Transverse colon (tissue), 4 donors: Measurements from ENCODE around the gene SMG5. TPM values are rescaled to one million over a fixed set of nuclear protein-coding genes. Genes with fewer than 3 reads are reported as not detected.

ENCODE experiments used
- DNase-seq: peaks from one replicate; pipeline ENCODE4 v3.0.0-alpha.2; 2019
- H3K27ac ChIP-seq, 4 donors: fragments of 200-600 bp; sonication (generic); 2 replicates each; pipeline ENCODE4 v1.5.1; 2016 to 2018; ENCODE audit warnings: inconsistent platforms in 4 of 4
- H3K27me3 ChIP-seq: fragments of 200-600 bp; sonication (generic); 2 replicates; pipeline ENCODE4 v1.5.1; 2017; ENCODE audit warnings: inconsistent platforms
- H3K36me3 ChIP-seq, 4 donors: fragments of 200-600 bp; sonication (generic); 2 replicates each; pipeline ENCODE4 v1.5.1; 2017 to 2019; ENCODE audit warnings: inconsistent platforms in 4 of 4
- H3K4me1 ChIP-seq, 4 donors: fragments of 200-600 bp; sonication (generic); 2 replicates each; pipeline ENCODE4 v1.5.1; 2017 to 2020; ENCODE audit warnings: inconsistent platforms in 4 of 4
- H3K4me3 ChIP-seq, 4 donors: fragments of 200-600 bp; sonication (generic); 1 replicate in 1 of 4; 2 replicates in 3 of 4; pipeline versions ENCODE4 v1.5.1 to v1.6.1; 2017 to 2019; ENCODE audit warnings: inconsistent platforms in 4 of 4
- H3K9me3 ChIP-seq, 2 donors: fragments of 200-600 bp; sonication (generic); 2 replicates each; pipeline ENCODE4 v1.5.1; 2017 to 2019; ENCODE audit warnings: inconsistent platforms in 2 of 2
- EP300 ChIP-seq: sonication (generic); formaldehyde crosslinking; IDR thresholded peaks from one replicate; pipeline ENCODE4 v1.6.1; 2017; ENCODE audit warnings: antibody characterized with exemption, low read depth
- POLR2A ChIP-seq: fragments of 450-650 bp; IDR thresholded peaks from one replicate; pipeline ENCODE4 v1.6.1; 2016; ENCODE audit warnings: antibody characterized with exemption, mild to moderate bottlenecking, moderate library complexity
- POLR2AphosphoS5 ChIP-seq, 3 donors: sonication (generic); formaldehyde crosslinking; IDR thresholded peaks; one replicate each; pipeline ENCODE4 v1.6.1; 2016; ENCODE audit warnings: antibody characterized with exemption in 3 of 3
- WGBS, 2 donors: methylation state at CpG; one replicate each; pipeline ENCODE4 v1.1.5; 2018; ENCODE audit warnings: low coverage in 1 of 2; 5-methylcytosine and 5-hydroxymethylcytosine counted together
- in situ Hi-C, 4 donors: fragments of 200-750 bp; cut with MboI; loops; one replicate each; pipeline versions ENCODE4 v1.15.0 to v1.15.1; 2017; ENCODE audit warnings: low sequenced_read_pairs in 3 of 4, low pct_ligation_motif_present in 1 of 4, low pct_unique_long_range_greater_than_20kb in 1 of 4
- intact Hi-C: fragments of 100-400 bp; cut with DNase I; formaldehyde crosslinking; loops from one replicate; pipeline ENCODE4 v1.15.1; 2023; ENCODE audit warnings: low total_unique reads
- total RNA-seq, 4 donors: library from RNA; depleted of rRNA; stranded (reverse); fragments of >200 nt; gene quantifications; one replicate each; pipeline ENCODE4 v1.1.0, GENCODE V29; 2016
- TF ChIP-seq, protein P1 (sequence below), 5 experiments: fragments of 200-600 bp in 3 of 5; fragments of 450-650 bp in 2 of 5; sonication (generic) in 3 of 5; IDR thresholded peaks; 1 replicate in 2 of 5; 2 replicates in 3 of 5; pipeline ENCODE4 v1.5.1; 2016 to 2017; ENCODE audit warnings: antibody characterized with exemption in 5 of 5, inconsistent platforms in 3 of 5, mild to moderate bottlenecking in 2 of 5, moderate library complexity in 1 of 5

The SMG5 gene
- total RNA-seq, 4 donors from 2014 or later, result 72.1 to 134 (median 102) TPM

GRCh38 chr1:156253634-156254033, 29.0 kb downstream of the SMG5 start:
- intact Hi-C loops, result no loop called here
- 94% methylated on average over 3 of the region's 3 CpGs; no CpG with 5 or more reads in 1 of the 2 donors for WGBS, 2 donors
- Histone ChIP-seq H3K27me3 (no peaks in the 10 kb centered on the region), H3K9me3 (no peaks in the 10 kb centered on the region), H3K27ac (no peak overlapping the region), H3K4me3 (no peak overlapping the region), H3K4me1 (no peaks in the 10 kb centered on the region), H3K36me3 (peaks cover 0 to 61% (median 30%) of the 10 kb centered on the region in 4 donors)
- in situ Hi-C loops, result no loop called here
- no peak for DNase-seq
- no peak for TF ChIP-seq POLR2AphosphoS5 (IDR thresholded peaks at IDR 0.05)

DNA sequence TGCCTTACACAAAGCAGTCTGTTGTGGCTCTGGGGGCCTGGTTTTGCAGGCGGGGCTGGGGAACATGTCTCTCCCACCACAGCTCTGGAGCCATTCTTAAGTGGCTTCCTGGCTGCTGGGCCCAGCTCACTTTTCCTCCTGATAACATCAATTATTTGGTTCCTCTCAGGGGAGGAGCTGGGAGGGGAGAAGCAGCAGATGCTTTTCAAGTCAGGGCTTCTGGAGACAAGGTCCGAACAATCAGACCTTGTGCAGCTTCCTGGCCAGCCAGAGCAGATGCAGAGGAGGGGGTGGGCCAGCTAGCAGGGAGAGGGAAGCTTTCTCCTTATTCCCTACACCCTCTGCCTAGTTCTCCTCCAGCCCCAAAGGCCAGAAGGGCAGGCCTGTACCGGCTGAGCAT, 31.1 kb downstream of the SMG5 start:
- no peak overlapping the region for H3K4me3 ChIP-seq
- in situ Hi-C loops (no loop called here), intact Hi-C loops (no loop called here)
- peaks cover 7% of the 10 kb centered on the region for H3K27me3 ChIP-seq
- no peak overlapping the region for H3K27ac ChIP-seq
- no peaks in the 10 kb centered on the region for H3K9me3 ChIP-seq
- no peak for DNase-seq
- TF ChIP-seq POLR2A (no peak), POLR2AphosphoS5 (IDR thresholded peaks at IDR 0.05) (no peak), EP300 (no peak)
- TF ChIP-seq, protein P1, sequence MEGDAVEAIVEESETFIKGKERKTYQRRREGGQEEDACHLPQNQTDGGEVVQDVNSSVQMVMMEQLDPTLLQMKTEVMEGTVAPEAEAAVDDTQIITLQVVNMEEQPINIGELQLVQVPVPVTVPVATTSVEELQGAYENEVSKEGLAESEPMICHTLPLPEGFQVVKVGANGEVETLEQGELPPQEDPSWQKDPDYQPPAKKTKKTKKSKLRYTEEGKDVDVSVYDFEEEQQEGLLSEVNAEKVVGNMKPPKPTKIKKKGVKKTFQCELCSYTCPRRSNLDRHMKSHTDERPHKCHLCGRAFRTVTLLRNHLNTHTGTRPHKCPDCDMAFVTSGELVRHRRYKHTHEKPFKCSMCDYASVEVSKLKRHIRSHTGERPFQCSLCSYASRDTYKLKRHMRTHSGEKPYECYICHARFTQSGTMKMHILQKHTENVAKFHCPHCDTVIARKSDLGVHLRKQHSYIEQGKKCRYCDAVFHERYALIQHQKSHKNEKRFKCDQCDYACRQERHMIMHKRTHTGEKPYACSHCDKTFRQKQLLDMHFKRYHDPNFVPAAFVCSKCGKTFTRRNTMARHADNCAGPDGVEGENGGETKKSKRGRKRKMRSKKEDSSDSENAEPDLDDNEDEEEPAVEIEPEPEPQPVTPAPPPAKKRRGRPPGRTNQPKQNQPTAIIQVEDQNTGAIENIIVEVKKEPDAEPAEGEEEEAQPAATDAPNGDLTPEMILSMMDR (IDR thresholded peaks at IDR 0.05), result no peak
- WGBS, 2 donors, result 59% methylated on average over 3 of the region's 3 CpGs; no CpG with 5 or more reads in 1 of the 2 donors
- peaks cover 0 to 14% (median 6%) of the 10 kb centered on the region in 4 donors for H3K4me1 ChIP-seq
- peaks cover 0 to 45% (median 22%) of the 10 kb centered on the region in 4 donors for H3K36me3 ChIP-seq

- in situ Hi-C loops (no loop called here), intact Hi-C loops (no loop called here)
- TF ChIP-seq EP300 (no peak), POLR2AphosphoS5 (IDR thresholded peaks at IDR 0.05) (no peak), POLR2A (no peak)
- TF ChIP-seq, protein P1 (IDR thresholded peaks at IDR 0.05), result no peak
- Histone ChIP-seq H3K27ac (no peak overlapping the region), H3K27me3 (peaks cover 26% of the 10 kb centered on the region), H3K36me3 (peaks cover 0 to 38% (median 19%) of the 10 kb centered on the region in 4 donors), H3K9me3 (no peaks in the 10 kb centered on the region), H3K4me1 (peaks cover 10 to 24% (median 21%) of the 10 kb centered on the region in 4 donors), H3K4me3 (no peak overlapping the region)
- 92% methylated on average over 5 of the region's 5 CpGs; no CpG with 5 or more reads in 1 of the 2 donors for WGBS, 2 donors
- DNase-seq, result no peak
Observed at GRCh38 chr1:156249593-156249992, 33.0 kb downstream of the SMG5 start.

GRCh38 chr1:156248323-156248683, 34.3 kb downstream of the SMG5 start:
- Histone ChIP-seq H3K9me3 (no peaks in the 10 kb centered on the region), H3K27ac (no peak overlapping the region), H3K36me3 (peaks cover 0 to 31% (median 14%) of the 10 kb centered on the region in 4 donors), H3K27me3 (peaks cover 32% of the 10 kb centered on the region), H3K4me1 (peaks cover 10 to 24% (median 21%) of the 10 kb centered on the region in 4 donors), H3K4me3 (no peak overlapping the region)
- 79% methylated on average over 4 of the region's 4 CpGs; no CpG with 5 or more reads in 1 of the 2 donors for WGBS, 2 donors
- no peak for DNase-seq
- no peak for TF ChIP-seq POLR2A
- TF ChIP-seq, protein P1 (IDR thresholded peaks at IDR 0.05), result no peak
- TF ChIP-seq POLR2AphosphoS5 (IDR thresholded peaks at IDR 0.05), result no peak
- no peak for TF ChIP-seq EP300
- intact Hi-C loops (no loop called here), in situ Hi-C loops (no loop called here)
